K562 (cell line): ENCODE measurements around the gene B4GALNT2. TPM values are rescaled to one million over a fixed set of nuclear protein-coding genes. Genes with fewer than 3 reads are reported as not detected.
A peak's percentile ranks its signal among the peaks of the same experiment; 100 is the strongest.

Experiments used
- ATAC-seq: fragments of 200-7000 bp; cut with Tn5 transposase; 3 replicates; pipeline ENCODE4 v1.9.1; 2020; ENCODE audit warnings: moderate library complexity
- BruUV-seq: library from RNA; stranded (reverse); fragments of 400-500 nt; replicated peaks from 2 replicates; lab custom pipeline; 2021; lab: Mats Ljungman, UMichigan
- CTCF ChIA-PET: fragments of 300-600 bp; formaldehyde crosslinking; extraction: SDS; loops from one replicate; lab custom pipeline; 2021; ENCODE audit warnings: low intra/inter-chr PET ratio; lab: Yijun Ruan, JAX
- POLR2A ChIA-PET: fragments of 300-600, 350-650 bp; sonication (Branson Sonifier 250); formaldehyde crosslinking; extraction: SDS; loops from one replicate; lab custom pipeline; 2021; ENCODE audit warnings: antibody characterized with exemption, inconsistent platforms; lab: Yijun Ruan, JAX
- DNase-seq, 4 experiments: peaks; one replicate each; pipeline versions ENCODE4 v3.0.0 to v3.0.0-alpha.2; 2011 to 2018; ENCODE audit warnings: low spot score in 3 of 4, mixed read lengths in 3 of 4; ENCODE audit errors: extremely low read depth in 1 of 4
- FAIRE-seq: peaks from 2 replicates; lab custom pipeline; 2011; peaks lifted over from hg19 to GRCh38; lab: Jason Lieb, UNC
- H2AFZ ChIP-seq: 2 replicates; pipeline ENCODE4 v1.6.0; 2011; ENCODE audit warnings: low read depth, low read length, control low read depth, inconsistent platforms
- H3K27ac ChIP-seq: fragments of 200-600 bp; 3 replicates; pipeline ENCODE4 v1.8.0; 2011; ENCODE audit warnings: low read depth, mild to moderate bottlenecking, control low read depth, inconsistent platforms, low read length, moderate library complexity, mixed read lengths; ENCODE audit errors: extremely low read depth
- H3K27me3 ChIP-seq, 2 experiments: fragments of 300-600 bp in 1 of 2; 2 replicates in 1 of 2; 3 replicates in 1 of 2; pipeline versions ENCODE4 v1.6.0 to v1.8.0; 2011; ENCODE audit warnings: inconsistent platforms in 2 of 2, low read length in 2 of 2, mild to moderate bottlenecking in 1 of 2, mixed read lengths in 1 of 2, moderate library complexity in 1 of 2; ENCODE audit not compliant: control insufficient read depth in 2 of 2, insufficient read depth in 2 of 2
- H3K36me3 ChIP-seq: fragments of 300-600 bp; 3 replicates; pipeline ENCODE4 v1.8.0; 2011; ENCODE audit warnings: mild to moderate bottlenecking, low read length, inconsistent platforms; ENCODE audit not compliant: control insufficient read depth, insufficient read depth
- H3K4me1 ChIP-seq, 2 experiments: fragments of 200-600 bp in 1 of 2; replicated peaks in 1 of 2; 2 replicates in 1 of 2; 3 replicates in 1 of 2; pipeline versions ENCODE4 v1.5.1 to v1.8.0; 2011; ENCODE audit warnings: inconsistent platforms in 2 of 2, low read length in 2 of 2, mild to moderate bottlenecking in 1 of 2, mixed read lengths in 1 of 2, moderate library complexity in 1 of 2; ENCODE audit not compliant: control insufficient read depth in 2 of 2, insufficient read depth in 2 of 2
- H3K4me2 ChIP-seq: 2 replicates; pipeline ENCODE4 v1.6.1; 2011; ENCODE audit warnings: low read length, control low read depth, inconsistent platforms, mixed read lengths; ENCODE audit not compliant: insufficient read depth
- H3K4me3 ChIP-seq: fragments of 200-600 bp; sonication (generic), shearing (Covaris generic); 2 replicates; pipeline ENCODE4 v1.5.1; 2016; ENCODE audit warnings: control low read depth, inconsistent platforms
- H3K79me2 ChIP-seq: fragments of 200-600 bp; 3 replicates; pipeline ENCODE4 v1.8.0; 2011; ENCODE audit warnings: low read length, inconsistent platforms; ENCODE audit not compliant: control insufficient read depth, insufficient read depth
- H3K9ac ChIP-seq, 2 experiments: 2 replicates each; pipeline versions ENCODE4 v1.6.0 to v1.6.1; 2011; ENCODE audit warnings: low read depth in 2 of 2, low read length in 2 of 2, control low read depth in 1 of 2, inconsistent platforms in 1 of 2, mild to moderate bottlenecking in 1 of 2, mixed read lengths in 1 of 2; ENCODE audit not compliant: insufficient read depth in 1 of 2
- H3K9me1 ChIP-seq: one replicate; pipeline ENCODE4 v1.6.0; 2011; ENCODE audit warnings: inconsistent platforms, mild to moderate bottlenecking, low read length, moderate library complexity; ENCODE audit not compliant: control insufficient read depth, insufficient read depth
- H3K9me3 ChIP-seq: replicated peaks from 2 replicates; pipeline ENCODE4 v1.5.1; 2011; ENCODE audit warnings: low read depth, low read length, inconsistent platforms; ENCODE audit not compliant: control insufficient read depth, insufficient read depth
- H4K20me1 ChIP-seq: replicated peaks from 2 replicates; pipeline ENCODE4 v1.6.1; 2011; ENCODE audit warnings: low read length, inconsistent platforms, mixed read lengths; ENCODE audit not compliant: control insufficient read depth, insufficient read depth
- ARHGAP35 ChIP-seq: fragments of 450-650 bp; IDR thresholded peaks from 2 replicates; pipeline ENCODE4 v1.6.1; 2018; ENCODE audit not compliant: partially characterized antibody
- BACH1 ChIP-seq: fragments of 200-800 bp; sonication (Bioruptor generic); IDR thresholded peaks from 2 replicates; pipeline ENCODE4 v1.6.1; 2016; ENCODE audit warnings: missing genetic modification characterization, missing compliant biosample characterization
- CAMTA2 ChIP-seq: fragments of 250-450 bp; sonication (Bioruptor Pico); conservative IDR thresholded peaks from 2 replicates; pipeline ENCODE4 v1.5.1; 2022
- CBFA2T3 ChIP-seq: fragments of 450-650 bp; IDR thresholded peaks from 2 replicates; pipeline ENCODE4 v1.6.1; 2017
- CBX8 ChIP-seq: fragments of 200-600 bp; sonication (generic); IDR thresholded peaks from 2 replicates; pipeline ENCODE4 v1.6.1; 2012; ENCODE audit warnings: borderline replicate concordance, mixed run types, low read depth, mild to moderate bottlenecking, moderate library complexity, mixed read lengths, low read length, control low read depth, inconsistent platforms; ENCODE audit not compliant: poor library complexity, severe bottlenecking; ENCODE audit errors: extremely low read depth
- CCNT2 ChIP-seq: IDR thresholded peaks from 2 replicates; pipeline ENCODE4 v1.6.1; 2011; ENCODE audit warnings: borderline replicate concordance, low read depth, mild to moderate bottlenecking, moderate library complexity, mixed read lengths, low read length; ENCODE audit not compliant: insufficient read length; ENCODE audit errors: extremely low read depth
- CEBPB ChIP-seq: fragments of 450-650 bp; IDR thresholded peaks from 2 replicates; pipeline ENCODE4 v1.6.1; 2016; ENCODE audit warnings: missing genetic modification characterization, missing compliant biosample characterization
- EP300 ChIP-seq: IDR thresholded peaks from 2 replicates; pipeline ENCODE4 v1.6.1; 2012; ENCODE audit warnings: low read length, improper control_type of control experiment
- ERF ChIP-seq: fragments of 450-650 bp; formaldehyde crosslinking; IDR thresholded peaks from 2 replicates; pipeline ENCODE4 v1.4.0; 2020; ENCODE audit warnings: mild to moderate bottlenecking, mixed read lengths
- FUS ChIP-seq: fragments of 200-400 bp; formaldehyde crosslinking; optimal IDR thresholded peaks from 2 replicates; pipeline ENCODE3; 2017; ENCODE audit warnings: low read depth, low read length
- GTF2A2 ChIP-seq: IDR thresholded peaks from 2 replicates; pipeline ENCODE4 v1.6.1; 2016; ENCODE audit warnings: mild to moderate bottlenecking, missing genetic modification characterization, missing compliant biosample characterization
- LEF1 ChIP-seq: fragments of 450-650 bp; IDR thresholded peaks from 2 replicates; pipeline ENCODE4 v1.6.1; 2016; ENCODE audit warnings: mild to moderate bottlenecking
- MTA2 ChIP-seq: fragments of 450-650 bp; IDR thresholded peaks from 2 replicates; pipeline ENCODE4 v1.6.1; 2016; ENCODE audit warnings: low read depth
- MYBL2 ChIP-seq, 2 experiments: fragments of 450-650 bp in 1 of 2; sonication (generic) in 1 of 2; formaldehyde crosslinking in 1 of 2; IDR thresholded peaks; 2 replicates each; pipeline versions ENCODE4 v1.6.1 to v1.8.1; 2017 to 2022; ENCODE audit warnings: borderline replicate concordance in 1 of 2, inconsistent platforms in 1 of 2, low read depth in 1 of 2, mild to moderate bottlenecking in 1 of 2, missing genetic modification reagents in 1 of 2, moderate library complexity in 1 of 2
- NCOA6 ChIP-seq: fragments of 450-650 bp; IDR thresholded peaks from 2 replicates; pipeline ENCODE4 v1.6.1; 2017; ENCODE audit warnings: mild to moderate bottlenecking
- RBM25 ChIP-seq: fragments of 200-400 bp; formaldehyde crosslinking; IDR thresholded peaks from 2 replicates; pipeline ENCODE4 v1.6.1; 2018; ENCODE audit warnings: low read length, low read depth, moderate library complexity; ENCODE audit not compliant: severe bottlenecking
- SMAD2 ChIP-seq: fragments of 150-350 bp; IDR thresholded peaks from 2 replicates; pipeline ENCODE4 v1.6.1; 2014; ENCODE audit warnings: low read depth, mild to moderate bottlenecking, low read length
- SNAPC5 ChIP-seq: fragments of 250-450 bp; sonication (Bioruptor Pico); IDR thresholded peaks from 2 replicates; pipeline ENCODE4 v1.8.0; 2021; ENCODE audit warnings: moderate library complexity, mild to moderate bottlenecking, inconsistent platforms
- ZEB2 ChIP-seq: fragments of 450-650 bp; IDR thresholded peaks from 2 replicates; pipeline ENCODE4 v1.6.1; 2016
- ZNF232 ChIP-seq: sonication (generic); formaldehyde crosslinking; IDR thresholded peaks from 2 replicates; pipeline ENCODE4 v1.8.0; 2022; ENCODE audit warnings: mild to moderate bottlenecking, missing genetic modification reagents
- ZNF24 ChIP-seq: fragments of 450-650 bp; IDR thresholded peaks from 2 replicates; pipeline ENCODE4 v1.6.1; 2016
- ZNF280A ChIP-seq: fragments of 450-650 bp; IDR thresholded peaks from 2 replicates; pipeline ENCODE4 v1.6.1; 2018; ENCODE audit warnings: mild to moderate bottlenecking, low read depth; ENCODE audit not compliant: partially characterized antibody
- WGBS: fragments of 100-300 bp; shearing (Covaris generic); methylation state at CpG from one replicate; pipeline ENCODE4 v1.1.6; 2016; ENCODE audit warnings: low coverage, mixed read lengths; ENCODE audit not compliant: insufficient coverage; ENCODE audit errors: missing lambda C conversion rate; 5-methylcytosine and 5-hydroxymethylcytosine counted together
- in situ Hi-C: fragments of 300-500 bp; cut with MboI; formaldehyde crosslinking; loops from 4 replicates; pipeline ENCODE4 v1.15.0; 2018; ENCODE audit warnings: inconsistent platforms, mixed read lengths
- intact Hi-C: fragments of 100-400 bp; cut with micrococcal nuclease; formaldehyde crosslinking; loops from 2 replicates; pipeline ENCODE4 v1.14.2; 2022
- polyA plus RNA-seq, 8 experiments: library from polyadenylated mRNA; depleted of rRNA in 4 of 8; stranded (reverse) in 5 of 8; unstranded in 3 of 8; fragments of >200 nt; fragmentation: Nextera tagmentation in 2 of 8; fragmentation: Illumina TruSeq in 1 of 8; extraction: Ambion mirVana in 2 of 8; extraction: Trizol in 1 of 8; gene quantifications; 2 replicates each; pipeline versions ENCODE4 v1.2.1 to v1.2.3, GENCODE V29; 2011 to 2014; ENCODE audit warnings: inconsistent platforms in 1 of 8, missing spikeins in 1 of 8
- total RNA-seq, 7 experiments: library from RNA; depleted of rRNA in 6 of 7; stranded (reverse); fragments of >200 nt in 6 of 7; fragmentation: Illumina TruSeq in 2 of 7; extraction: Trizol in 2 of 7; gene quantifications; 2 replicates each; pipeline versions ENCODE4 v1.2.1 to v1.2.3, GENCODE V29; 2011 to 2021; ENCODE audit warnings: low replicate concordance in 1 of 7

The B4GALNT2 gene
- total and polyA plus RNA-seq, 9 of the 15 experiments (the other 6 are each of a cell fraction or from before 2014, with no cell fraction given) = not detected

- no TSS peak for BruUV-seq
- WGBS = 14% methylated on average over 5 of the region's 5 CpGs
- FAIRE-seq = peak; percentile 56
- TF ChIP-seq MTA2 (peak; percentile 52; the same call in 1 of the 2 replicates), ZNF280A (no peak), CBFA2T3 (peak; percentile 75), CBX8 (no peak), CEBPB (peak; percentile 95), LEF1 (peak; percentile 91), ZNF24 (no peak), EP300 (peak; percentile 75), CAMTA2 (CRISPR knock-in tag) (no peak), MYBL2 (IDR thresholded peaks at IDR 0.05; ENCODE audit: low read depth) (no peak), MYBL2 (CRISPR knock-in tag; IDR thresholded peaks at IDR 0.05; ENCODE audit: borderline replicate concordance) (no peak), CCNT2 (peak; percentile 45), SMAD2 (no peak), GTF2A2 (no peak), FUS (no peak), NCOA6 (no peak), ZEB2 (peak; percentile 77), ARHGAP35 (no peak), ERF (CRISPR knock-in tag) (no peak), ZNF232 (CRISPR knock-in tag) (no peak), RBM25 (no peak), BACH1 (0 out of 2 replicates have a peak, but pooled peaks have one; percentile 38), SNAPC5 (CRISPR knock-in tag) (no peak)
Measured at GRCh38 chr17:49106321-49107210, 26.0 kb upstream of the B4GALNT2 start.

More at GRCh38 chr17:49106321-49107210, 26.0 kb upstream of the B4GALNT2 start:
- no peak overlapping the region for H3K9ac ChIP-seq
- H3K9me1 ChIP-seq = no peaks in the 10 kb centered on the region
- 0 out of 5 replicates have a peak, but pooled peaks cover 0 to 4% of the 10 kb centered on the region in 2 experiments for H3K27me3 ChIP-seq
- H3K36me3 ChIP-seq = no peaks in the 10 kb centered on the region
- peaks cover 0 to 16% of the 10 kb centered on the region in 2 experiments; a peak in 3 of 5 replicates for H3K4me1 ChIP-seq
- CTCF ChIA-PET = interaction anchor here (0.6 kb wide), 1 partner anchor 430 kb away, joined by 3 read pairs; no protein-coding TSS in a partner anchor
- H3K4me3 ChIP-seq = no peak overlapping the region
- no peaks in the 10 kb centered on the region for H3K79me2 ChIP-seq
- peak; percentile 28 to 52 (median 36) for DNase-seq
- intact Hi-C loops (no loop called here), in situ Hi-C loops (no loop called here)
- peak; percentile 81 for ATAC-seq
- peak overlapping the region; percentile 9; the same call in 1 of the 2 replicates for H3K4me2 ChIP-seq
- no peak overlapping the region for H2AFZ ChIP-seq
- no peaks in the 10 kb centered on the region for H3K9me3 ChIP-seq
- POLR2A ChIA-PET = interaction anchor here (0.7 kb wide), 1 partner anchor 10 kb away, joined by 4 read pairs; no protein-coding TSS in a partner anchor
- no peaks in the 10 kb centered on the region for H4K20me1 ChIP-seq
- H3K27ac ChIP-seq = no peak overlapping the region
